Measurements from ENCODE around the gene CFAP68. TPM values are rescaled to one million over a fixed set of nuclear protein-coding genes. Genes with fewer than 3 reads are reported as not detected.
"Not testable (repeated sequence)": the region's sequence is repeated elsewhere in the genome, so short reads cannot be mapped to it uniquely, and the experiment has no call there.

CFAP68 gene
- total RNA-seq, 1 donor from 2014 or later, result 50.9 TPM

DNA sequence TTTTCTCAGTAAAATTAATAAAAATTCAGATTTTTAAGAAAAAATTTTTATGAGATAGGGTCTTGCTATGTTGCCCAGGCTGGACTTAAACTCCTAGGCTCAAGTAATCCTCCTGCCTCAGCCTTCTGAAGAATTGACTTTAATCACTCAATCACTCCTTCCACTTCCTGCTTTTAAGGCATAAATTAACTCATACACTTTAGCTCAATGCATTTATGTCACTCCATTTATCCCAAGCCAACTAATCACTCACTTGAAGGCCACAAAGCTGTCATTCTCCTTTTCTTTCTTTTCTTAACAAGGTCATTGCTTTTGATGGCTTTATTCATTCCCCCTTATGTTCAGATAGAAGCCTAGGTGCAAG is 8.8 kb upstream of the CFAP68 start:
- DNase-seq (ENCODE audit: low spot score), result no peak

DNA sequence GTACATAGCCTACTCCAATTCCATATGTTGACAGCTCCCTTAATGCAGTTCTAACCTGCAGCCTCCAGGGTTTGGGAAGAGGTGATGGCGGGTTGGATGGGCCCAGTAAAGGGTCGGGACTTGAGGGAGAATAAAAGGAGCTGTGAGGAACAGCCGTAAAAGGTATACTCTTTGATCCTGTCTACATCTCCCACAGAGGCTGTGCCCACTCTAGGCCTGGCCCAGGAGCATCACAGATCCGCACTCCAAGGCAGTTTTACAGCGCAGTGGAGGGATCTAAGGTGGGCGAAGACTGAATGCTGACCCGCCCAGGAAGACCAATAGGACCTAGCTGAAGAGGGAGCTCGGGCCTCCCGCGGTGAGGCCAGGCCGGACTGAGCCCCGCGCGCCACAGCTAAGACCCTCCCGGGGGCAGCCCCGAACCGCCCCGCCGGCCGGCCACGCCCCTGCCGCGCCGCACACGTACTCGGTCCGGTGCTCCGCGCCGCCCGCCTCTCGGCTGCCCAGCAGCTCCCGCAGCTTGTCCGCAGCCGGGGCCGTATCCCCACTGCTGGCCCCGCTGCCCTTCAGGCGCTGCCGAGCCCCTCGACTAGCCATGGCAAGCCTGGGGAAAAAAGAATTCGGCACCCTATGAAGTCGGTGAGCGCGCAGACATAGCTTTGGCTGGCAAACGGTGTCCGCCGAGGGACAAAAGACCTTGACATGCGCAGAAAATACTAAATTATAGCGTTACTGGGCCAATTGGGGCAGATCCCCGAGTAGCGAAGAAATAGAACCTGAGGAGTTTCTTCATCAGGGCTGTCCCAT is 8.3 kb upstream of the CFAP68 start, which contains the start of gene ALG9:
ALG9 (minus strand) TSS at position 696 of the 807 bp plus-strand sequence; CDS start at position 597, 99 bp downstream.
- DNase-seq (ENCODE audit: low spot score), result peak; percentile 90

- DNase-seq (ENCODE audit: low spot score), result no peak
Measured at GRCh38 chr11:111871693-111872161, 7.6 kb upstream of the CFAP68 start.

GRCh38 chr11:111878385-111878848 is 924 bp upstream of the CFAP68 start:
- no peak for DNase-seq (ENCODE audit: low spot score)

DNA sequence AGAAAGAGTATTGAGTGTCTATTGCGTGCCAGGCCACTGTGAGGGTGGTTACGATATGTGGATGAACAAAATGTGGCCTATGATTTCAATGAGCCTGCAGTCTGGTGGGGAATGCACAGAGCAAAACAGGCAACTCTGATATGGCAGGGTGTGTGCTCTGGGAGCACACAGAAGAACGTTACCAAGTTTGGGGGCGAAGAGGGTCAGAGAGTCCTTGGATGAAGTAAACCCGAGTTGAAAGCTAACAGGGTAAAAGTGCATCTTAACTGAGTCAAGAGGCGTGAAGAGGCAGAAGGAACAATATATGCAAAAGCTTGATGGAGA is 258 bp downstream of the CFAP68 start:
- DNase-seq (ENCODE audit: low spot score), result no peak

- no peak for DNase-seq (ENCODE audit: low spot score)
Measured at GRCh38 chr11:111882202-111882601, 2.9 kb downstream of the CFAP68 start.

DNA sequence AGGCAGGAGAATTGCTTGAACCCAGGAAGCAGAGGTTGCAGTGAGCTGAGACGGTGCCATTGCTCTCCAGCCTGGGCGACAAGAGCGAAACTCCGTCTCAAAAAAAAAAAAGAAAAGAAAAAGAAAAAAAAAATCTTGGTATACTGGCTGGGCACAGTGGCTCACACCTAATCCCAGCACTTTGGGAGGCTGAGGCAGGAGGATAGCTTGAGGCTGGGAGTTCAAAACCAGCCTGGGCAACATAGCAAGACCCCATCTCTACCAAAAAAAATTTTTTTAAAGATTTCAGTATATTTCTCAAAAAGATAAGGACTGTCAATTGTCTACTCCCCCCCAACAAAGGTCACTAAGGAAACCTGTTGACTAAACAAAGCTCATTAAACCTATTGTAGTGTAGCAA is 5.7 kb downstream of the CFAP68 start:
- not testable (repeated sequence) for DNase-seq (ENCODE audit: low spot score)

DNA sequence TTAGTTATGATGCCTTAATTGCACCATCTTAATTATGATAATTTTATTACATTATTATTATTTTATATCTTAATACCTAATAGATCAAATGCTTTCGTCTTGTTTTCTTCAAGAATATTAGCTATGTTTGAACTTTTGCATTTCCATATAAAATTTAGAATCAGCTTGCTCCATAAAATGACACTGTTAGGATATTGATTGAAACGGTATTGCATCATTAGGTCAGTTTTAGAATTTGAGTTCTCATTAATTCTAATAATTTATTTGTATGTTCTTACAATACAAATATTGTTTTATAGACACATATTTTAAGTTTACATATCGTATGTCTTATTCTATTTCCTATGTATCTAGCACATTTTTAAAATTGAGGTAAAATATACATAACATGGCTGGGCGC is 6.7 kb downstream of the CFAP68 start:
- DNase-seq (ENCODE audit: low spot score), result no peak

DNA sequence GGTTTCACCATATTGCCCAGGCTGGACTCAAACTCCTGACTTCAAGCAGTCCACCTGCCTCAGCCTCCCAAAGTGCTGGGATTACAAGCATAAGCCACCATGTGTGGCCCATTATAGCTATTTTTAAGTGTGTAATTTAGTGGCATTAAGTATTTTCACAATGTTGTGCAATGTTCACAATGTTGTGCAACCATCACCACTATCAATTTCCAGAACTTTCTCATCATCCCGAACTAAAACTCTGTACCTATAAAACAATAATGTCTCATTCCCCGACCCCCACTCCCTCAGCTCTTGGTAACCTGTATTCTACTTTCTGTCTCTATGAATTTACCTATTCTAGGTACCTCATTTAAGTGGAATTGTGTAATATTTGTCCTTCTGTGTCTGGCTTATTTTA is 7.5 kb downstream of the CFAP68 start:
- no peak for DNase-seq (ENCODE audit: low spot score)

DNA sequence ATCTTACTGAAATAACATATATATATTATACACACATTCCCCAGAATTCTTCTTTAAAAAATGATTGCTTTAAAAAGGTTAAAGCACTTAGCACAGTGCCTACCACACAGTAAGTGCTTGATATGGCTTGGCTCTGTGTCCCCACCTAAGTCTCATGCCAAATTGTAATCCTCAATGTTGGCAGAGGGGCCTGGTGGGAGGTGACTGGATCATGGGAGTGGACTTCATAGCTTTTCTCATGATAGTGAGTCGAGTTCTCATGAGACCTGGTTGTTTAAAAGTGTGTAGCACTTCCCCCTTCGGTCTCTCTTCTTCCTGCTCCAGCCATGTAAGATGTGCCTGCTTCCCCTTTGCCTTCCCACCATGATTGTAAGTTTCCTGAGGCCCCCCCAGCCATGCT is 26.1 kb downstream of the CFAP68 start:
- DNase-seq (ENCODE audit: low spot score), result no peak

DNA sequence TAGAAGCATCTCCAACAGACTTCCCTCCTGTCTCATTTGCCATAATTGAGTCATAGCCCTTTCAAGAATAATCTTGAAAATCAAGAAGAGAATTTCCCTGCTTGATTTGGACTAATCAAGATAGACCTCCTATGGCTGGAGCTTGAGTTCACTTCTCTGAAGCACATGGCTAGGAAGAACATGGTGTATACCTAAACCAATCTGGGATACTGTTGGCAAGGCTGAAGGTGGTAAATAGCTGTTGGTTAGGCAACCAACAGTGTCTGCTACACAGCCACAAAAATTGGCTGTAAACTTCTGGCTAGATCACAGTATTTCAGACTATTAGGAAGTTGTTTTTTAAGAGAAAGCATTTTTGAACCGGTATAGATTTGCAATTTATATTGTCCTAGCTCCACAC is 27.3 kb downstream of the CFAP68 start:
- no peak for DNase-seq (ENCODE audit: low spot score)

GRCh38 chr11:111908639-111909305 is 29.4 kb downstream of the CFAP68 start:
- no peak for DNase-seq (ENCODE audit: low spot score)

DNA sequence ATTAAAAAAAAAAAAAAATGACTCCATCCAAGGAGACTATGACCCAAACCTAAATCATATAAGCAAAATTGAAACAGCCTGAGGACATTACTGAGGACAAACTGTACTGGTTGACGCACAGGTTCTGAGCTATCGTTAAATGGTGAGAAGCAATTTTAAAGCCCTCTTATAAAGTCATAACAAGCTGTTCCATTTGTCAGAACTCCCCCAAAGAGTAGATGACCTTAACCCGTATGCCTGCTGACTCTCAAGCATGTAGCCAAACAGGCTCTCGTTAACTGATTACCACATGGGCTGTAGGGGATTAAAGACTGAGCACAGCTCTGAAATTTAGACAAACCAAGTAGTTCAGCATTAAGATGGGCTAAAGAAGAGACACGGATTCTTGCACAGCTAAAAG is 30.0 kb downstream of the CFAP68 start:
- DNase-seq (ENCODE audit: low spot score), result no peak

GRCh38 chr11:111910676-111911562 is 31.6 kb downstream of the CFAP68 start:
- DNase-seq (ENCODE audit: low spot score), result no peak

DNA sequence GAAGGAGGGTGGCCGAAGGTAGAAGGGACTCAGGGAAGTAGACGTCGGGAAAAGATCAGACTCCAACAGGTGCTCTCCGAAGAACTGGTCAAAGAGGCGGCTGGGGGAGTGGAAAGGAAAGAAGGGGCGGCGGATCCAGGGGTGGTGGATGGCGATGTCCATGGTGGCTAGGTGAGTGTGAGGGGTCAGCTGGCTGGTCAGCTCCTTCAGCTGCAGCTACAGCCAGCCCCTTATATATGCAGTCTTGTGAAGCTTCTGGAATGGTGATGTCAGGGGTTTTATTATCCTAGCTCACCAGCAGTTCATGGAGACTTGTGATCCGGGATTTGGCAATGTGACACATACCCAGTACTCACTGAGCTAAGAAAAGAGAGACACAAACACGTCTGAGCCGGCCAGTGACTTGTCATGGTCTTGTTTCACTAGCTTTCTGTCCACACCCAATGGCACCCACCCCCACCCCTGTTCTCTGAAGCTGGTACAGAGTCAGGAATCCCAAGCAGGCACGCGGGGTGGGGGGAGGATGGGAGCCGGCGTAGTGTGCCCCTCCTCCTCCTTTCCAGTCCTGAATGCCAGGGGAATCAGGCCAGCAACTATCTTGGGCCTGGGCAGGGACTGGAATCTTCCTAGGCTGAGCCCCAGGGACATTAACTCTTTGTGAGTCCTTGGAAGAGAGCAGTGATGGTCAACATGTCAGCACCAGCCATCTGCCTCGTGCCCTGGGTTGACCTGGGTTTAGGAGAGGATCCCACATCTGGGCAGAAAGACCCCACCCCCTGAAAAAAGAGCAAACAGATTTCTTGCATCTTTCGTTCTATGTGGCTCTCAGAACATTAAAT is 32.4 kb downstream of the CFAP68 start, which contains the start of gene CRYAB:
CRYAB (minus strand) TSS at position 208 of the 839 bp plus-strand sequence; CDS start at position 162, 46 bp downstream.
- DNase-seq (ENCODE audit: low spot score), result peak; percentile 90

DNA sequence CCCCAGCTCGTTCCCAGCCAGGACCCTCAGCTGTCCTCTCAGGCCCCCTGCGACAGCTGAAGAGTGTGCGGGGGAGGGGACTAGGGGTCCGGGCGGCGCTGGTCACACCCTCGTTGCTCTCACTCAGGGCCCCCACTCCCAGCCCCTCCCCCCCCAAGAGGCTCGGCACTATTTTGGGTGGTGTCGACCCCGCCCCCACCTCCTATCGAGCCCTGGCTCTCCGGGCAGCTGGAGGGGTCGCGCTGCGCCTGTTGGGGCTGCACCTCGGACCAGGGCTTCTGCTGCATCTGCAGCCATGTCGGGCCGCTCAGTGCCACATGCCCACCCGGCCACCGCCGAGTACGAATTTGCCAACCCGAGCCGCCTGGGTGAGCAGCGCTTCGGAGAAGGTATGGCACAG is 33.2 kb downstream of the CFAP68 start, which contains the start of gene HSPB2:
HSPB2 (plus strand) TSS at position 200 of the 400 bp plus-strand sequence; CDS start at position 296, 96 bp downstream.
- no peak for DNase-seq (ENCODE audit: low spot score)

DNA sequence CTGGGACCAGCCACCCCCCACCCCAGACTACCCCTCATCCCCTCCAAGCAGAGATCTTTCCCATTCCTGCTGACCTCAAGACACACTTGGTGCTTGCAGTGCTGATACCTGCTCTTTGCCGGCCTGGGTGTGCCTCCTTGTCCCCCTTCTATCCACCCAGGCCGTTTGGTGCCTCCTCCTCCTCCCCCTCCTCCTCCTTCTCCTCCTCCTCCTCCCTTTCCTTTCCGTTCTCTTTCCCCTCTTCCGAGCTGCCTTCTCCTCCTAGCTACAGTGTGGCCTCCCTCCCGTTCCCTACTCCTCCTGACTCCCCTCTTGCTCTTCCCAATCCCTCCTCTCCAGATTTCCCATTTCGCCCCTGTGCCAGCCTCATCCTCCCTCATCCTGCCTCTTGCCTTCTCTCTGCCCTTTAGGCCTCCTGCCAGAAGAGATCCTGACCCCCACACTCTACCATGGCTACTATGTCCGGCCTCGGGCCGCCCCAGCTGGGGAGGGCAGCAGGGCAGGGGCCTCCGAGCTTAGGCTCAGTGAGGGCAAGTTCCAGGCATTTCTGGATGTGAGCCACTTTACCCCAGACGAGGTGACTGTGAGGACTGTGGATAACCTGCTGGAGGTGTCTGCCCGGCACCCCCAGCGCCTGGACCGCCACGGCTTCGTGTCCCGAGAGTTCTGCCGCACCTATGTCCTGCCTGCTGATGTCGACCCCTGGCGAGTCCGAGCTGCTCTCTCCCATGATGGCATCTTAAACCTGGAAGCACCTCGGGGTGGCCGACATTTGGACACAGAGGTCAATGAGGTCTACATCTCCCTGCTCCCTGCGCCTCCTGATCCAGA is 33.9 kb downstream of the CFAP68 start:
- DNase-seq (ENCODE audit: low spot score), result no peak

DNA sequence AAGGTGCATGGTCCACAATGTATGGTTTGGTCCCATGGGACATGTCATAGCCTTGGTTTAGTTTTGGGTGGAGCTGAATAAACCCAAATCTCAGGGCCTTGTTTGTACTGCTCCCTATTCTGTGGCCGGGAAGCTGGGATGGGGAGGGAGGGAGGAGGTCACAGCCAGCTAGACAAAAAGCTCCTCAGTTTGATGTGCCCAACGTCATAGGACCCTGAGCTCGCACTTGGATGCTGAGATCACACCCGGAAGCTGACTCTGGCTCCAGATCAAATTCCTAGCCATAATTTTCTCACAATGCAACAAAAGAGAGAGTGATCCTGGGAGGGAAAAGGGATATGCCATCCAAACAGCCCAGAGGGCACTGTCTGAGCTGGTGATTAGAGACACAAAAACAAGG is 34.7 kb downstream of the CFAP68 start:
- DNase-seq (ENCODE audit: low spot score), result peak; percentile 69

GRCh38 chr11:111916768-111917167 is 37.4 kb downstream of the CFAP68 start:
- no peak for DNase-seq (ENCODE audit: low spot score)

- DNase-seq (ENCODE audit: low spot score), result no peak
Measured at GRCh38 chr11:111917312-111917711, 38.0 kb downstream of the CFAP68 start.

Data from ureter (tissue), 1 donor.